ENCODE results near the gene BZW2. TPM values are rescaled to one million over a fixed set of nuclear protein-coding genes. Genes with fewer than 3 reads are reported as not detected.

BZW2 gene
- total RNA-seq, 1 donor from 2014 or later, result 84.9 TPM

- peaks cover 6% of the 10 kb centered on the region for H3K4me1 ChIP-seq (ENCODE audit: insufficient read depth, low read length)
- TF ChIP-seq CTCF (IDR thresholded peaks at IDR 0.05; ENCODE audit: insufficient read depth, low read depth, low read length), result no peak
- no peak for TF ChIP-seq EZH2 (IDR thresholded peaks at IDR 0.05; ENCODE audit: insufficient read depth, low read length)
- FAIRE-seq (no peak), DNase-seq (ENCODE audit: low read depth) (no peak)
- Mint-ChIP-seq H3K4me1 (ENCODE audit: low read depth, unreplicated experiment) (peaks cover 5% of the 10 kb centered on the region), H3K36me3 (ENCODE audit: low read depth, unreplicated experiment) (no peaks in the 10 kb centered on the region), H3K4me3 (ENCODE audit: unreplicated experiment) (no peak overlapping the region), H3K27me3 (ENCODE audit: low read depth, unreplicated experiment) (no peaks in the 10 kb centered on the region), H3K9me3 (ENCODE audit: unreplicated experiment) (no peaks in the 10 kb centered on the region), H3K27ac (ENCODE audit: unreplicated experiment) (no peak overlapping the region)
- H2AFZ ChIP-seq (ENCODE audit: low read depth, low read length), result no peak overlapping the region
- no peaks in the 10 kb centered on the region for H4K20me1 ChIP-seq (ENCODE audit: insufficient read depth, low read length)
- H3K4me2 ChIP-seq (ENCODE audit: low read length), result no peak overlapping the region
- no peaks in the 10 kb centered on the region for H3K9me3 ChIP-seq (ENCODE audit: insufficient read depth, low read depth, low read length)
- no peaks in the 10 kb centered on the region for H3K36me3 ChIP-seq (ENCODE audit: insufficient read depth, low read length)
- no peak overlapping the region for H3K27ac ChIP-seq (ENCODE audit: low read depth, low read length)
- H3K79me2 ChIP-seq (ENCODE audit: insufficient read depth, low read length), result no peaks in the 10 kb centered on the region
- no peaks in the 10 kb centered on the region for H3K27me3 ChIP-seq (ENCODE audit: insufficient read depth, low read length)
- H3K9ac ChIP-seq (ENCODE audit: low read length), result no peak overlapping the region
- H3K4me3 ChIP-seq (ENCODE audit: insufficient read depth, low read depth, low read length), result no peak overlapping the region
Observed at GRCh38 chr7:16747102-16747501, 101.1 kb downstream of the BZW2 start.

- no peaks in the 10 kb centered on the region for H3K36me3 ChIP-seq (ENCODE audit: insufficient read depth, low read length)
- H3K27me3 ChIP-seq (ENCODE audit: insufficient read depth, low read length), result no peaks in the 10 kb centered on the region
- TF ChIP-seq CTCF (IDR thresholded peaks at IDR 0.05; ENCODE audit: insufficient read depth, low read depth, low read length), result no peak
- no peak for TF ChIP-seq EZH2 (IDR thresholded peaks at IDR 0.05; ENCODE audit: insufficient read depth, low read length)
- peaks cover 33% of the 10 kb centered on the region for H3K79me2 ChIP-seq (ENCODE audit: insufficient read depth, low read length)
- H3K4me1 ChIP-seq (ENCODE audit: insufficient read depth, low read length), result peaks cover 8% of the 10 kb centered on the region
- Mint-ChIP-seq H3K36me3 (ENCODE audit: low read depth, unreplicated experiment) (no peaks in the 10 kb centered on the region), H3K27ac (ENCODE audit: unreplicated experiment) (peak within 1 kb of the TSS; percentile 89), H3K4me3 (ENCODE audit: unreplicated experiment) (peak within 1 kb of the TSS; percentile 89), H3K4me1 (ENCODE audit: low read depth, unreplicated experiment) (peaks cover 19% of the 10 kb centered on the region), H3K27me3 (ENCODE audit: low read depth, unreplicated experiment) (no peaks in the 10 kb centered on the region), H3K9me3 (ENCODE audit: unreplicated experiment) (no peaks in the 10 kb centered on the region)
- peak within 1 kb of the TSS; percentile 82 for H3K9ac ChIP-seq (ENCODE audit: low read length)
- peaks cover 12% of the 10 kb centered on the region for H4K20me1 ChIP-seq (ENCODE audit: insufficient read depth, low read length)
- H3K4me2 ChIP-seq (ENCODE audit: low read length), result peak within 1 kb of the TSS; percentile 87
- peak within 1 kb of the TSS; percentile 89 for H2AFZ ChIP-seq (ENCODE audit: low read depth, low read length)
- peak; percentile 71 for DNase-seq (ENCODE audit: low read depth)
- H3K27ac ChIP-seq (ENCODE audit: low read depth, low read length), result peak within 1 kb of the TSS; percentile 43
- H3K4me3 ChIP-seq (ENCODE audit: insufficient read depth, low read depth, low read length), result peak within 1 kb of the TSS; percentile 72
- no peaks in the 10 kb centered on the region for H3K9me3 ChIP-seq (ENCODE audit: insufficient read depth, low read depth, low read length)
- FAIRE-seq, result no peak
Observed at GRCh38 chr7:16753102-16753931, 107.3 kb downstream of the BZW2 start, which contains the start of gene TSPAN13. Gene TSPAN13, plus strand, starts transcription at chr7:16753755. Its CDS starts 213 bp downstream, at chr7:16753968.
